Chondrocyte (in vitro differentiated cells): Measurements from ENCODE around the gene AHNAK. TPM values are rescaled to one million over a fixed set of nuclear protein-coding genes. Genes with fewer than 3 reads are reported as not detected.

Experiments
- DNase-seq: peaks from one replicate; pipeline ENCODE4 v3.0.0; 2021; ENCODE audit warnings: mixed read lengths, low spot score
- H3K27ac Mint-ChIP-seq: one replicate; pipeline ENCODE4 v1.8.0; 2021; ENCODE audit warnings: mild to moderate bottlenecking, moderate library complexity, mixed read lengths; ENCODE audit not compliant: unreplicated experiment
- H3K27me3 Mint-ChIP-seq: 2 replicates; pipeline ENCODE4 v1.8.0; 2021; ENCODE audit warnings: low read depth, mixed read lengths
- H3K36me3 Mint-ChIP-seq: 2 replicates; pipeline ENCODE4 v1.8.0; 2021; ENCODE audit warnings: low read depth, mixed read lengths
- H3K4me1 Mint-ChIP-seq: 2 replicates; pipeline ENCODE4 v1.8.0; 2021; ENCODE audit warnings: low read depth, mild to moderate bottlenecking, mixed read lengths
- H3K4me3 Mint-ChIP-seq: one replicate; pipeline ENCODE4 v1.8.0; 2021; ENCODE audit warnings: mild to moderate bottlenecking, moderate library complexity, mixed read lengths; ENCODE audit not compliant: unreplicated experiment
- H3K9me3 Mint-ChIP-seq: 2 replicates; pipeline ENCODE4 v1.8.0; 2021; ENCODE audit warnings: low read depth, mixed read lengths
- total RNA-seq: library from RNA; stranded (reverse); gene quantifications from 3 replicates; pipeline ENCODE4 v1.2.1, GENCODE V29; 2021
- TF ChIP-seq, protein P1 (sequence below): fragments of 200-600 bp; sonication (generic); IDR thresholded peaks from 2 replicates; pipeline ENCODE4 v1.5.0; 2021; ENCODE audit warnings: antibody characterized with exemption, mild to moderate bottlenecking, moderate library complexity

AHNAK gene
- total RNA-seq, 1 donor from 2014 or later = 514 TPM

DNA sequence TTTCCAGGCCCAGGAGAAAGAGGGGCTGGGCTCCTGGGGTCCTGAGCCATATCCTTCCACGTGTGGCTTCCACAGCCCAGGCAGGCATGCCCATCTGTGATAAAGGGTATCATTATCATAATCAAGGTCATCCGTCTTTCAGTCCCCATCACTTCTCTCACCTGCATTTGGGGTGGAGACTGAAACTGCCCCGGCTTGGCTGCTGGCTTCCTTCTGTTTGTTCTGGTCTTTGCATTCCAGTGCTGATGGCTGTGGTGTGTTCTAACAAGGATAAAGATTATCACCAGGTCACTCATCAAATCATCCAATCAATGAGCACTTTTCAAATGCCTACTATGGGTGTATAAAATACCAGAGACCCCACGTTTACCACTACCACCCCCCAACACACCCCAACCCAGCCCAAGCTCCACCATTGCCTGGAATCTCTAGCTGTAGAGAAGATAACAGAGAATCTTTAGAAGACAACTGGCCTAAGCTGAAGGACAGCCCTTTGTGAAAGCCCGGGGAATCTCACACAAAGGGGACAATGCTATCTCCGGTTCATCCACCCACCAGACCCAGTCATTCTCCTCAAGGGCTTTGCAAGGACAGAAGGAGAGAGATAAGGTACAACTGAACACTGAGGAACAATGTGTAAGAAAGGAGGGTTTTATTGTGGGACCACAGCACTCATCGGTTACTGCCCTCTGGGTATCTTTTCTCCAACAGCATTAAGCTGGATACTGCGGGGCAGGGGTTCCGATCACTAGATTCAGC lies 54.9 kb downstream of the AHNAK start:
- H3K4me1 Mint-ChIP-seq = peaks cover 6% of the 10 kb centered on the region
- no peak overlapping the region for H3K4me3 Mint-ChIP-seq
- H3K27ac Mint-ChIP-seq = no peak overlapping the region

DNA sequence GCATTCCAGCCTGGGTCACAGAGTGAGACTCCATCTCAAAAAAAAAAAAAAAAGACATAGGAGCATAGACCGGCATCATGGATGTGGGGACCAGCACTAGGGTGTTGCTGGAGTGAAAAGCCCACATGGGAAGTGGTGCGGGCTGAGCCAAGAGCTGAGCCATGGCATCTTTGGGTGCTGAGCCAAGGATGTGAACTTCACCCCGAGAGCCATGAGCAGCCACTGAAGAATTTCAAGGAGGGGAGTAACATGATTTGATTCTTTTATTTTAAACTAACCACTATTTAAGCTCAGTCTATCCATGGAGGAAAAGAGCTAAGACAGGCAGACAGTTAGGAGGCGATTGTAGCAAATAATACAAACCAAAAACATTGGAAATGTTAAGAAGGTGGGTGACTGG lies 57.4 kb downstream of the AHNAK start:
- H3K9me3 Mint-ChIP-seq = no peaks in the 10 kb centered on the region
- H3K4me1 Mint-ChIP-seq = peaks cover 10% of the 10 kb centered on the region
- no peak overlapping the region for H3K4me3 Mint-ChIP-seq
- H3K27ac Mint-ChIP-seq = no peak overlapping the region
- TF ChIP-seq, protein P1, sequence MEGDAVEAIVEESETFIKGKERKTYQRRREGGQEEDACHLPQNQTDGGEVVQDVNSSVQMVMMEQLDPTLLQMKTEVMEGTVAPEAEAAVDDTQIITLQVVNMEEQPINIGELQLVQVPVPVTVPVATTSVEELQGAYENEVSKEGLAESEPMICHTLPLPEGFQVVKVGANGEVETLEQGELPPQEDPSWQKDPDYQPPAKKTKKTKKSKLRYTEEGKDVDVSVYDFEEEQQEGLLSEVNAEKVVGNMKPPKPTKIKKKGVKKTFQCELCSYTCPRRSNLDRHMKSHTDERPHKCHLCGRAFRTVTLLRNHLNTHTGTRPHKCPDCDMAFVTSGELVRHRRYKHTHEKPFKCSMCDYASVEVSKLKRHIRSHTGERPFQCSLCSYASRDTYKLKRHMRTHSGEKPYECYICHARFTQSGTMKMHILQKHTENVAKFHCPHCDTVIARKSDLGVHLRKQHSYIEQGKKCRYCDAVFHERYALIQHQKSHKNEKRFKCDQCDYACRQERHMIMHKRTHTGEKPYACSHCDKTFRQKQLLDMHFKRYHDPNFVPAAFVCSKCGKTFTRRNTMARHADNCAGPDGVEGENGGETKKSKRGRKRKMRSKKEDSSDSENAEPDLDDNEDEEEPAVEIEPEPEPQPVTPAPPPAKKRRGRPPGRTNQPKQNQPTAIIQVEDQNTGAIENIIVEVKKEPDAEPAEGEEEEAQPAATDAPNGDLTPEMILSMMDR = no peak
- DNase-seq = no peak
- H3K36me3 Mint-ChIP-seq = peaks cover 2% of the 10 kb centered on the region
- H3K27me3 Mint-ChIP-seq = no peaks in the 10 kb centered on the region

More for the DNA sequence above, 54.9 kb downstream of the AHNAK start:
- DNase-seq = no peak
- Mint-ChIP-seq H3K27me3 (no peaks in the 10 kb centered on the region), H3K36me3 (peaks cover 2% of the 10 kb centered on the region), H3K9me3 (no peaks in the 10 kb centered on the region)
- TF ChIP-seq, protein P1 = no peak

DNA sequence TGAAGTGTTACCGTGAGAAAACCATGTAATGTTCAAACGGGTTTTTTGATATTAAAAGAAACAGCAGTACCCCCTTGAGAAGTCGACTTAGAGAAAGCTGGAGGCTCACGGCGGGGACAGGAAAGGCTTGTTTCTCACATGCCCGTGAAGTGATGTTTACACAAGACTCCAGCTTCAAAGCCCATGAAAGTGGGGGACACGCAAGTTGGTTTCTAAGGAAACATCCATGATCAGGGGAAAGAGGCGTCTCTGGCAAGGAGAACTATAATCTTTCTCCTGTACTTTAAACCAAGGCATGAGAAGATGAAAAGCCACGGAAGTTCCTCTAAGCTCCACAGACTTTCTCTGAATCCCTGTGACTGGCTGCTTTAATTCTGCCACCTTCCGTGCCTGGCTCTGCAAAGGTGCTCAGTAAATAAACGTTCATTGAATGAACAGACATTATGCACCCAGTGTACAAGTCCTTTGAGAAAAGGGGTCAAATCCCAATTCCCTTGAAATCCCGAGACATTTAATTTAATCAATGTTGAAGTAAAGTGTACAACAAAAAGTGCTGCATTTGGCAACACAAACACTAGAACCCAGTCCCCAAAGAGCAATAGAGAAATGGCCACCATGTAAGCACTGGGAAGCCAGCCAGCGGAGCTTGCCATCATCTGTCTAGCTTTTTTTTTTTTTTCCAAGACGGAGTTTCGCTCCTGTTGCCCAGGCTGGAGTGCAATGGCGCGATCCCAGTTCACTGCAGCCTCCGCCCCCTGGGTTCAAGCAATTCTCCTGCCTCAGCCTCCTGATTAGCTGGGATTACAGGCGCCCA lies 58.7 kb downstream of the AHNAK start:
- Mint-ChIP-seq H3K36me3 (peaks cover 2% of the 10 kb centered on the region), H3K9me3 (no peaks in the 10 kb centered on the region), H3K4me3 (no peak overlapping the region), H3K27me3 (no peaks in the 10 kb centered on the region), H3K27ac (no peak overlapping the region), H3K4me1 (peaks cover 10% of the 10 kb centered on the region)
- TF ChIP-seq, protein P1 = no peak
- no peak for DNase-seq

DNA sequence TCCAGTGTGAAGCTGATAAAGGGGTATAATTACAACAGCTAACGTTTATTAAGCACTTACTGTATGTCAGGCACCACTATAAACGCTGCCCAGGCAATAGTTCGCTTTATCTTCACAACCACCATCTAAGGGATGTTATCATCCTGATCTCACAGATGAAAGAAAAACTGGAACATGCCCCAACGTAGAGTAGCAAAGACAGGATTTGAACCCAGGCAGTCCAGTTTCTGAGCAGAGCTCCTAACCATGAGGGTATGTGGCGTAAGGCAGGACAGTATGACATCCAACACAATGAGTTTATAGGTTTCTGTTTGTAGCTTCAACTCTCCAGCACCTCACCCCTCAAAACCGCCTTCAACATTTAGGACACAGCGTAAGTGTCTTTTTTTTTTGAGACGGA lies 59.5 kb downstream of the AHNAK start:
- Mint-ChIP-seq H3K36me3 (peaks cover 2% of the 10 kb centered on the region), H3K27ac (no peak overlapping the region), H3K27me3 (no peaks in the 10 kb centered on the region)

DNA sequence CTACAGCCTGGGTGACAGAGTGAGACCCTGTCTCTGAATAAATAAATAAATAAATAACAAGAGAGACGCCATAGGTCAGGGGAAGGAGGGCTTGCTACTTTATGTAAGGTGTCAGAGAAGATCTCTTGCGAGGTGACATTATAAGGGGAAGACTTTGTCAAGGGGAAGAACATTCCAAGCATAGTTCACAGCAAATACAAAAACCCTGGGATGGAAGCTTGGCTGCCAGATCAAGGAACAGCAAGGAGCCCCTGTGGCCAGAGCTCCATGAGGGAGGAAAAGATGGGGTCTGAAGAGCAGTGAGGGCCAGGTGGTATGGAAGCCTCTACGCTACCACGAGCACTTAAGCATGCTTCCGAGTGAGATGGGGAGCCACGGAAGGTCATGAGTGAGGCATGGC lies 62.3 kb downstream of the AHNAK start:
- DNase-seq = no peak
- H3K27ac Mint-ChIP-seq = no peak overlapping the region
- H3K9me3 Mint-ChIP-seq = no peaks in the 10 kb centered on the region
- TF ChIP-seq, protein P1 = no peak
- H3K36me3 Mint-ChIP-seq = no peaks in the 10 kb centered on the region
- H3K4me1 Mint-ChIP-seq = peaks cover 29% of the 10 kb centered on the region
- H3K4me3 Mint-ChIP-seq = no peak overlapping the region
- H3K27me3 Mint-ChIP-seq = no peaks in the 10 kb centered on the region

More for the DNA sequence above, 59.5 kb downstream of the AHNAK start:
- H3K4me3 Mint-ChIP-seq = no peak overlapping the region
- DNase-seq = no peak
- TF ChIP-seq, protein P1 = no peak
- H3K9me3 Mint-ChIP-seq = no peaks in the 10 kb centered on the region
- H3K4me1 Mint-ChIP-seq = peaks cover 10% of the 10 kb centered on the region
